Endothelial cell of umbilical vein (primary cell): ENCODE results near the gene SGK1. TPM values are rescaled to one million over a fixed set of nuclear protein-coding genes. Genes with fewer than 3 reads are reported as not detected.
"Not testable (repeated sequence)": the region's sequence is repeated elsewhere in the genome, so short reads cannot be mapped to it uniquely, and the experiment has no call there.

Source experiments
- BruUV-seq: library from RNA; stranded (reverse); fragments of 400-500 nt; replicated peaks from 2 replicates; lab custom pipeline; 2021; lab: Mats Ljungman, UMichigan
- CTCF ChIA-PET: fragments of 300-600, 350-600 bp; sonication (Branson Sonifier 250); formaldehyde crosslinking; loops from one replicate; lab custom pipeline; 2021; ENCODE audit warnings: antibody characterized with exemption, inconsistent platforms; lab: Charles Lee
- POLR2A ChIA-PET: fragments of 300-600, 350-600 bp; sonication (Branson Sonifier 250); formaldehyde crosslinking; loops from one replicate; lab custom pipeline; 2021; ENCODE audit warnings: antibody characterized with exemption, inconsistent platforms; lab: Charles Lee
- DNase-seq: peaks from one replicate; pipeline ENCODE4 v3.0.0-alpha.2; 2011; ENCODE audit warnings: low read depth, low spot score
- FAIRE-seq: peaks from 2 replicates; lab custom pipeline; 2011; peaks lifted over from hg19 to GRCh38; lab: Jason Lieb, UNC
- H2AFZ ChIP-seq: 2 replicates; pipeline ENCODE4 v1.6.0; 2012; ENCODE audit warnings: low read depth, low read length, control low read depth, inconsistent platforms
- H3K27ac ChIP-seq: 2 replicates; pipeline ENCODE4 v1.5.1; 2011; ENCODE audit warnings: low read depth, mild to moderate bottlenecking, control low read depth, low read length, moderate library complexity; ENCODE audit not compliant: insufficient read depth
- H3K27me3 ChIP-seq, 2 experiments: 2 replicates each; pipeline versions ENCODE4 v1.6.0 to v1.6.1; 2011; ENCODE audit warnings: low read length in 2 of 2, mixed read lengths in 1 of 2; ENCODE audit not compliant: control insufficient read depth in 2 of 2, insufficient read depth in 2 of 2
- H3K36me3 ChIP-seq, 2 experiments: 2 replicates in 1 of 2; 3 replicates in 1 of 2; pipeline ENCODE4 v1.5.1; 2011; ENCODE audit warnings: low read length in 2 of 2, mild to moderate bottlenecking in 1 of 2, moderate library complexity in 1 of 2; ENCODE audit not compliant: control insufficient read depth in 2 of 2, insufficient read depth in 2 of 2; ENCODE audit errors: extremely low read depth in 1 of 2
- H3K4me1 ChIP-seq: 3 replicates; pipeline ENCODE4 v1.5.1; 2011; ENCODE audit warnings: mild to moderate bottlenecking, low read length; ENCODE audit not compliant: control insufficient read depth, insufficient read depth; ENCODE audit errors: extremely low read depth
- H3K4me2 ChIP-seq: 2 replicates; pipeline ENCODE4 v1.6.1; 2011; ENCODE audit warnings: low read length, control low read depth, mixed read lengths; ENCODE audit not compliant: insufficient read depth
- H3K4me3 ChIP-seq, 3 experiments: fragments of 200-600 bp in 1 of 3; sonication (generic), shearing (Covaris generic) in 1 of 3; replicated peaks in 1 of 3; 2 replicates each; pipeline ENCODE4 v1.5.1; 2011 to 2016; ENCODE audit warnings: control low read depth in 3 of 3, low read length in 3 of 3, mild to moderate bottlenecking in 2 of 3, inconsistent platforms in 1 of 3, low read depth in 1 of 3, moderate library complexity in 1 of 3; ENCODE audit not compliant: insufficient read depth in 1 of 3
- H3K79me2 ChIP-seq: 2 replicates; pipeline ENCODE4 v1.6.0; 2012; ENCODE audit warnings: low read length, inconsistent platforms; ENCODE audit not compliant: control insufficient read depth, insufficient read depth
- H3K9ac ChIP-seq: replicated peaks from 2 replicates; pipeline ENCODE3; 2011; ENCODE audit warnings: low read length, control low read depth; ENCODE audit not compliant: insufficient read depth; ENCODE audit errors: extremely low read depth
- H3K9me1 ChIP-seq: replicated peaks from 3 replicates; pipeline ENCODE4 v1.6.0; 2011; ENCODE audit warnings: mild to moderate bottlenecking, low read length; ENCODE audit not compliant: control insufficient read depth, insufficient read depth; ENCODE audit errors: extremely low read depth
- H3K9me3 ChIP-seq: replicated peaks from 2 replicates; pipeline ENCODE4 v1.5.1; 2012; ENCODE audit warnings: low read length, inconsistent platforms; ENCODE audit not compliant: control insufficient read depth, insufficient read depth
- H4K20me1 ChIP-seq: replicated peaks from 2 replicates; pipeline ENCODE3; 2011; ENCODE audit warnings: mild to moderate bottlenecking, low read length; ENCODE audit not compliant: control insufficient read depth, insufficient read depth; ENCODE audit errors: extremely low read depth
- EZH2 ChIP-seq: IDR thresholded peaks from 2 replicates; pipeline ENCODE4 v1.6.1; 2012; ENCODE audit warnings: borderline replicate concordance, low read depth, mild to moderate bottlenecking, moderate library complexity, low read length, inconsistent platforms; ENCODE audit not compliant: severe bottlenecking
- FOS ChIP-seq: IDR thresholded peaks from 2 replicates; pipeline ENCODE4 v1.6.1; 2011; ENCODE audit warnings: mild to moderate bottlenecking, low read length, moderate library complexity, borderline replicate concordance; ENCODE audit not compliant: insufficient read depth
- GATA2 ChIP-seq: IDR thresholded peaks from 2 replicates; pipeline ENCODE4 v1.7.0; 2011; ENCODE audit warnings: low read depth, mild to moderate bottlenecking, moderate library complexity, mixed read lengths, low read length; ENCODE audit not compliant: insufficient read length, insufficient read depth
- MYC ChIP-seq: IDR thresholded peaks from one replicate; pipeline ENCODE4 v1.6.1; 2011; ENCODE audit warnings: mild to moderate bottlenecking, low read depth, low read length
- POLR2A ChIP-seq: IDR thresholded peaks from 2 replicates; pipeline ENCODE4 v1.6.1; 2012; ENCODE audit warnings: low read depth, mild to moderate bottlenecking, control low read depth, low read length
- POLR2AphosphoS5 ChIP-seq: IDR thresholded peaks from 2 replicates; pipeline ENCODE4 v1.6.1; 2012; ENCODE audit warnings: low read depth, mild to moderate bottlenecking, control low read depth, low read length, moderate library complexity; ENCODE audit not compliant: insufficient read depth
- dilution Hi-C: fragments of 300-500 bp; cut with MboI; formaldehyde crosslinking; loops from one replicate; pipeline ENCODE4 v1.15.0; 2019; ENCODE audit warnings: low sequenced_read_pairs; ENCODE audit not compliant: extremely low pct_ligation_motif_present
- intact Hi-C: fragments of 100-400 bp; cut with micrococcal nuclease; formaldehyde crosslinking; loops from one replicate; pipeline ENCODE4 v1.10.0; 2022
- polyA plus RNA-seq, 4 experiments: library from polyadenylated mRNA; depleted of rRNA in 3 of 4; stranded (reverse) in 3 of 4; unstranded in 1 of 4; fragments of >200 nt; gene quantifications; 2 replicates each; pipeline versions ENCODE4 v1.2.1 to v1.2.3, GENCODE V29; 2011 to 2012; ENCODE audit warnings: missing spikeins in 1 of 4
- total RNA-seq: library from RNA; stranded (reverse); gene quantifications from 2 replicates; pipeline ENCODE4 v1.2.3, GENCODE V29; 2021
- TF ChIP-seq, protein P1 (sequence below), 2 donors: IDR thresholded peaks; 1 replicate in 1 of 2; 2 replicates in 1 of 2; pipeline ENCODE4 v1.5.1; 2011; ENCODE audit warnings: low read length in 2 of 2, mild to moderate bottlenecking in 2 of 2, moderate library complexity in 2 of 2, control low read depth in 1 of 2, inconsistent platforms in 1 of 2, low read depth in 1 of 2; ENCODE audit not compliant: insufficient read depth in 1 of 2; ENCODE audit errors: extremely low read depth in 1 of 2

SGK1 gene
- total and polyA plus RNA-seq, 2 donors (not counting 3 experiments of a cell fraction or from before 2014, with no cell fraction given) = 121 to 128 TPM

DNA sequence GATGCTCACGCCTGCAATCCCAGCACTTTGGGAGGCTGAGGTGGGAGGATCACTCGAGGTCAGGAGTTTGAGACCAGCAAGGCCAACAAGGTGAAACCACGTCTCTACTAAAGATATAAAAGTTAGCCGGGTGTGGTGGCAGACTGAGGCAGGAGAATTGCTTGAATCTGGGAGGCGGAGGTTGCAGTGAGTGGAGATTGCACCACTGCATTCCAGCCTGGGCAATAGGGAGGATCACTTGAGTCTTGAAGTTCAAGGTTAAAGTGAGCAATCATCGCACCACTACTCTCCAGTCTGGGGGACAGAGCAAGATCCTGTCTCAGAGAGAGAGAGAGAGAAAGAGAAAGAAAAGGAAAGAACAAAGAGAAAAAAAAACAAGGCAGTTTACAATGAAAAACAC, 13.5 kb downstream of the SGK1 start:
- CTCF ChIA-PET = interaction anchor here (1.0 kb wide), 1 partner anchor 15 kb away, joined by 3 read pairs; no protein-coding TSS in a partner anchor
- POLR2A ChIA-PET, H3K4me1 ChIP-seq, H3K79me2 ChIP-seq, intact Hi-C loops, H3K9ac ChIP-seq, H3K27ac ChIP-seq, H3K27me3 ChIP-seq, H3K4me3 ChIP-seq, H3K36me3 ChIP-seq, H2AFZ ChIP-seq, BruUV-seq, dilution Hi-C loops, H3K9me1 ChIP-seq, DNase-seq, FAIRE-seq, H3K4me2 ChIP-seq, H3K9me3 ChIP-seq, H4K20me1 ChIP-seq: not testable (repeated sequence)

DNA sequence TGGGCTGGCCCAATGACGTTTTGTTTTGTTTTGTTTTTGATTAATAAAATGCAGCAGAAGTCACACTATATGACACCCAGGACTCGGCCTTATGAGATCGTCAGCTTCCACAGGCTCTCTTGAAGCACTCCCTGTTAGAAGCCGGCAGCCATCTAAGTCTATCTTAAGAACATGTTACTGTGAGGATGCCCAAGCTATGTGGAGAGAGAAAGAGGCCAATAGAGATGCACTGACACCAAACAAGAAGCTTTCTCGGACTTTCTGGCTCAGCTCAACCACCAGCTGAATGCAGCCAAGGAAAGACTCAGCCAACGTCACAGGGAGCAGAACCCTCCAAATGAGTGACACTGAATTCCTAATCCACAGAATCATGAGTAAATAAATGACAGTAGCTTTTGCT, 14.0 kb downstream of the SGK1 start:
- POLR2A ChIA-PET = no interaction called here
- CTCF ChIA-PET = interaction anchor here (1.0 kb wide), 1 partner anchor 14 kb away, joined by 3 read pairs; no protein-coding TSS in a partner anchor
- H2AFZ ChIP-seq = no peak overlapping the region

More for the DNA sequence above, 14.0 kb downstream of the SGK1 start:
- H4K20me1 ChIP-seq = no peaks in the 10 kb centered on the region
- H3K9ac ChIP-seq = no peak overlapping the region
- H3K4me1 ChIP-seq = peaks cover 8% of the 10 kb centered on the region
- no peak for FAIRE-seq
- no peak overlapping the region for H3K27ac ChIP-seq
- H3K79me2 ChIP-seq = no peaks in the 10 kb centered on the region
- H3K4me3 ChIP-seq = no peak overlapping the region
- BruUV-seq = no TSS peak
- H3K4me2 ChIP-seq = no peak overlapping the region
- no peak for DNase-seq
- H3K36me3 ChIP-seq = no peaks in the 10 kb centered on the region
- H3K9me3 ChIP-seq = no peaks in the 10 kb centered on the region
- no peaks in the 10 kb centered on the region for H3K27me3 ChIP-seq
- no peaks in the 10 kb centered on the region for H3K9me1 ChIP-seq
- intact Hi-C loops = no loop called here
- TF ChIP-seq POLR2AphosphoS5 (no peak), EZH2 (no peak), FOS (no peak), GATA2 (no peak), POLR2A (no peak), MYC (no peak)
- TF ChIP-seq, protein P1, sequence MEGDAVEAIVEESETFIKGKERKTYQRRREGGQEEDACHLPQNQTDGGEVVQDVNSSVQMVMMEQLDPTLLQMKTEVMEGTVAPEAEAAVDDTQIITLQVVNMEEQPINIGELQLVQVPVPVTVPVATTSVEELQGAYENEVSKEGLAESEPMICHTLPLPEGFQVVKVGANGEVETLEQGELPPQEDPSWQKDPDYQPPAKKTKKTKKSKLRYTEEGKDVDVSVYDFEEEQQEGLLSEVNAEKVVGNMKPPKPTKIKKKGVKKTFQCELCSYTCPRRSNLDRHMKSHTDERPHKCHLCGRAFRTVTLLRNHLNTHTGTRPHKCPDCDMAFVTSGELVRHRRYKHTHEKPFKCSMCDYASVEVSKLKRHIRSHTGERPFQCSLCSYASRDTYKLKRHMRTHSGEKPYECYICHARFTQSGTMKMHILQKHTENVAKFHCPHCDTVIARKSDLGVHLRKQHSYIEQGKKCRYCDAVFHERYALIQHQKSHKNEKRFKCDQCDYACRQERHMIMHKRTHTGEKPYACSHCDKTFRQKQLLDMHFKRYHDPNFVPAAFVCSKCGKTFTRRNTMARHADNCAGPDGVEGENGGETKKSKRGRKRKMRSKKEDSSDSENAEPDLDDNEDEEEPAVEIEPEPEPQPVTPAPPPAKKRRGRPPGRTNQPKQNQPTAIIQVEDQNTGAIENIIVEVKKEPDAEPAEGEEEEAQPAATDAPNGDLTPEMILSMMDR (IDR thresholded peaks at IDR 0.05; ENCODE audit: extremely low read depth in 1 of 2, insufficient read depth in 1 of 2, low read depth in 1 of 2, low read length in 2 of 2) = no peak
- dilution Hi-C loops = no loop called here
